ENCODE results near the gene ZC2HC1C. TPM values are rescaled to one million over a fixed set of nuclear protein-coding genes. Genes with fewer than 3 reads are reported as not detected.
A peak's percentile ranks its signal among the peaks of the same experiment; 100 is the strongest.

The ZC2HC1C gene
- total and polyA plus RNA-seq, 9 of the 15 experiments (the other 6 are each of a cell fraction or from before 2014, with no cell fraction given), result 6.3 to 9.2 (median 7.7) TPM

- TF ChIP-seq CBX2 (IDR thresholded peaks at IDR 0.05; ENCODE audit: insufficient read depth, low read length, poor library complexity, severe bottlenecking), result no peak
- no peak for TF ChIP-seq ZNF449 (CRISPR knock-in tag; IDR thresholded peaks at IDR 0.05)
- no peak for TF ChIP-seq GATAD2B (IDR thresholded peaks at IDR 0.05; ENCODE audit: borderline replicate concordance)
- TF ChIP-seq ZNF766 (CRISPR knock-in tag; conservative IDR thresholded peaks at IDR 0.05), result no peak
- TF ChIP-seq RBBP5 (IDR thresholded peaks at IDR 0.05; ENCODE audit: borderline replicate concordance, insufficient read depth, low read length, poor library complexity, severe bottlenecking), result peak; percentile 78
- TF ChIP-seq CREM (IDR thresholded peaks at IDR 0.05; ENCODE audit: low read depth), result no peak
- no peak for TF ChIP-seq LARP7 (IDR thresholded peaks at IDR 0.05)
- 0 out of 2 replicates have a peak, but pooled peaks have one; percentile 22 for TF ChIP-seq DMBX1 (CRISPR knock-in tag; IDR thresholded peaks at IDR 0.05; ENCODE audit: borderline replicate concordance)
- TF ChIP-seq IFI16 (CRISPR knock-in tag; IDR thresholded peaks at IDR 0.05), result no peak
- TF ChIP-seq THAP7 (CRISPR knock-in tag; IDR thresholded peaks at IDR 0.05), result no peak
- no peak for TF ChIP-seq ZNF668 (CRISPR knock-in tag; IDR thresholded peaks at IDR 0.05)
- no peak for TF ChIP-seq ZNF507 (tag; conservative IDR thresholded peaks at IDR 0.05)
- TF ChIP-seq VEZF1 (CRISPR knock-in tag; IDR thresholded peaks at IDR 0.05), result peak; percentile 34; the same call in 1 of the 2 replicates
- no peak for TF ChIP-seq PRPF4 (IDR thresholded peaks at IDR 0.05; ENCODE audit: insufficient read depth, low read depth, low read length, poor library complexity, severe bottlenecking)
- TF ChIP-seq BRF2 (IDR thresholded peaks at IDR 0.05; ENCODE audit: borderline replicate concordance, insufficient read depth, insufficient read length), result no peak
- 0 out of 2 replicates have a peak, but pooled peaks have one; percentile 29 for TF ChIP-seq NFXL1 (CRISPR knock-in tag; IDR thresholded peaks at IDR 0.05)
- TF ChIP-seq TFAP4 (CRISPR knock-in tag; IDR thresholded peaks at IDR 0.05; ENCODE audit: borderline replicate concordance), result peak; percentile 16; the same call in 1 of the 2 replicates
- no peak for TF ChIP-seq SREBF1 (IDR thresholded peaks at IDR 0.05; ENCODE audit: borderline replicate concordance, low read depth, low read length)
- TF ChIP-seq ZFP30 (CRISPR knock-in tag; IDR thresholded peaks at IDR 0.05; ENCODE audit: borderline replicate concordance), result no peak
- TF ChIP-seq PPARD (CRISPR knock-in tag; IDR thresholded peaks at IDR 0.05), result no peak
- TF ChIP-seq POLR2A (conservative IDR thresholded peaks at IDR 0.05), result peak; percentile 73
- TF ChIP-seq ATF7 (IDR thresholded peaks at IDR 0.05), result 0 out of 2 replicates have a peak, but pooled peaks have one; percentile 43
- no peak for TF ChIP-seq PYGO2 (tag; IDR thresholded peaks at IDR 0.05)
Measured at GRCh38 chr14:75050852-75051555, 18.4 kb upstream of the ZC2HC1C start, which contains the start of gene MLH3 (continued).

Measured in K562 (cell line).